K562 (cell line): Measurements from ENCODE around the gene TMSB4X.
"Not testable (repeated sequence)": the region's sequence is repeated elsewhere in the genome, so short reads cannot be mapped to it uniquely, and the experiment has no call there.

ENCODE experiments used
- SIN3A ChIP-seq, 2 experiments: fragments of 150-350 bp in 1 of 2; IDR thresholded peaks; 2 replicates each; pipeline ENCODE4 v1.6.1; 2011 to 2016; ENCODE audit warnings: borderline replicate concordance in 2 of 2, low read depth in 2 of 2, low read length in 2 of 2, mild to moderate bottlenecking in 2 of 2, moderate library complexity in 2 of 2; ENCODE audit not compliant: control insufficient read depth in 1 of 2
- TF ChIP-seq, protein P1 (sequence below), 2 experiments: IDR thresholded peaks in 1 of 2; conservative IDR thresholded peaks in 1 of 2; 2 replicates each; pipeline ENCODE4 v1.6.1; 2016; ENCODE audit warnings: low read depth in 2 of 2, mild to moderate bottlenecking in 1 of 2, missing compliant biosample characterization in 1 of 2, missing genetic modification characterization in 1 of 2, moderate library complexity in 1 of 2

DNA sequence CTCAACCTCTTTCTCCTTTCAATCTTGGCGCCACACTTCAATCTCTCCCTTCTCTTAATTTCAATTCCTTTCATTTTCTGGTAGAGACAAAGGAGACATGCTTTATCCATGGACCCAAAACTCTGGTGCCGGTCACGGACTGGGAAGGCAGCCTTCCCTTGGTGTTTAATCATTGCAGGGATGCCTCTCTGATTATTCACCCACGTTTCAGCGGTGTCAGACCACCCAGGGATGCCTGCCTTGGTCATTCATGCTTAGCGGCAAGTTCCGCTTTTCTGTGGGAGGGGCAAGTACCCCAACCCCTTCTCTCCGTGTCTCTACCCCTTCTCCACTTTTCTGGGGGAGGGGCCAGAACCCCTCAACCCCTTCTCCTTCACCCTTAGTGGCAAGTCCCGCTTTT lies 34.4 kb upstream of the TMSB4X start:
- TF ChIP-seq, protein P1, sequence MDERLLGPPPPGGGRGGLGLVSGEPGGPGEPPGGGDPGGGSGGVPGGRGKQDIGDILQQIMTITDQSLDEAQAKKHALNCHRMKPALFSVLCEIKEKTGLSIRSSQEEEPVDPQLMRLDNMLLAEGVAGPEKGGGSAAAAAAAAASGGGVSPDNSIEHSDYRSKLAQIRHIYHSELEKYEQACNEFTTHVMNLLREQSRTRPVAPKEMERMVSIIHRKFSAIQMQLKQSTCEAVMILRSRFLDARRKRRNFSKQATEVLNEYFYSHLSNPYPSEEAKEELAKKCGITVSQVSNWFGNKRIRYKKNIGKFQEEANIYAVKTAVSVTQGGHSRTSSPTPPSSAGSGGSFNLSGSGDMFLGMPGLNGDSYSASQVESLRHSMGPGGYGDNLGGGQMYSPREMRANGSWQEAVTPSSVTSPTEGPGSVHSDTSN (CRISPR knock-in tag; IDR thresholded peaks at IDR 0.05; ENCODE audit: low read depth) = not testable (repeated sequence)
- TF ChIP-seq, protein P1 (tag; conservative IDR thresholded peaks at IDR 0.05; ENCODE audit: low read depth) = not testable (repeated sequence)
- not testable (repeated sequence) for TF ChIP-seq SIN3A (IDR thresholded peaks at IDR 0.05; ENCODE audit: borderline replicate concordance in 2 of 2, control insufficient read depth in 1 of 2, low read depth in 2 of 2, low read length in 2 of 2)
